T-cell (primary cell): ENCODE results near the gene TCF12. TPM values are rescaled to one million over a fixed set of nuclear protein-coding genes. Genes with fewer than 3 reads are reported as not detected.
"Not testable (repeated sequence)": the region's sequence is repeated elsewhere in the genome, so short reads cannot be mapped to it uniquely, and the experiment has no call there.

ENCODE experiments used
- ATAC-seq, 4 experiments: fragments of 200-7000 bp in 3 of 4; fragments of 150-1000 bp in 1 of 4; cut with Tn5 transposase; replicated peaks in 1 of 4; 1 replicate in 3 of 4; 2 replicates in 1 of 4; pipeline ENCODE4 v1.10.0; 2021; ENCODE audit warnings: moderate library complexity in 3 of 4, mild to moderate bottlenecking in 2 of 4, moderate number of reproducible peaks in 1 of 4
- CTCF ChIA-PET, 2 donors: fragments of 300-600 bp; sonication (Branson Sonifier 250); formaldehyde crosslinking; loops; one replicate each; lab custom pipeline; 2022; ENCODE audit warnings: antibody characterized with exemption in 2 of 2; lab: Charles Lee
- POLR2A ChIA-PET, 2 donors: fragments of 300-600 bp; sonication (Branson Sonifier 250); formaldehyde crosslinking; loops; one replicate each; lab custom pipeline; 2022; ENCODE audit warnings: antibody characterized with exemption in 2 of 2; lab: Charles Lee
- DNase-seq, 35 experiments: peaks; one replicate each; pipeline versions ENCODE4 v3.0.0 to v3.0.0-alpha.2; 2013 to 2023
- H3K27ac ChIP-seq: one replicate; pipeline ENCODE4 v1.5.1; 2013; ENCODE audit warnings: low read length
- H3K27me3 ChIP-seq, 2 experiments: replicated peaks in 1 of 2; 1 replicate in 1 of 2; 2 replicates in 1 of 2; pipeline versions ENCODE4 v1.6.1 to v1.7.0; 2013; ENCODE audit warnings: low read length in 1 of 2, mixed read lengths in 1 of 2; ENCODE audit not compliant: control insufficient read depth in 2 of 2, insufficient read depth in 2 of 2; ENCODE audit errors: extremely low read depth in 1 of 2
- H3K36me3 ChIP-seq, 2 donors: 1 replicate in 1 of 2; 2 replicates in 1 of 2; pipeline versions ENCODE4 v1.6.1 to v1.7.0; 2013; ENCODE audit warnings: low read length in 1 of 2; ENCODE audit not compliant: control insufficient read depth in 2 of 2, insufficient read depth in 1 of 2; ENCODE audit errors: extremely low read depth in 1 of 2
- H3K4me1 ChIP-seq, 2 experiments: 1 replicate in 1 of 2; 2 replicates in 1 of 2; pipeline versions ENCODE4 v1.6.1 to v1.7.0; 2013; ENCODE audit warnings: low read length in 2 of 2, mixed read lengths in 1 of 2; ENCODE audit not compliant: insufficient read depth in 2 of 2, control insufficient read depth in 1 of 2; ENCODE audit errors: extremely low read depth in 1 of 2
- H3K4me3 ChIP-seq, 2 donors: 1 replicate in 1 of 2; 2 replicates in 1 of 2; pipeline versions ENCODE4 v1.5.1 to v1.7.0; 2013; ENCODE audit warnings: mild to moderate bottlenecking in 2 of 2, low read length in 1 of 2, moderate library complexity in 1 of 2; ENCODE audit not compliant: control insufficient read depth in 1 of 2; ENCODE audit errors: extremely low read depth in 1 of 2
- H3K9me3 ChIP-seq: 2 replicates; pipeline ENCODE4 v1.7.0; 2013
- H3K27ac Mint-ChIP-seq, 2 donors: one replicate each; pipeline ENCODE4 v1.8.0; 2020 to 2021; ENCODE audit warnings: mild to moderate bottlenecking in 2 of 2, mixed read lengths in 2 of 2
- H3K27me3 Mint-ChIP-seq, 2 donors: one replicate each; pipeline ENCODE4 v1.8.0; 2021 to 2022; ENCODE audit warnings: mixed read lengths in 2 of 2
- H3K36me3 Mint-ChIP-seq: one replicate; pipeline ENCODE4 v1.8.0; 2021; ENCODE audit warnings: mixed read lengths
- H3K4me1 Mint-ChIP-seq, 3 donors: one replicate each; pipeline ENCODE4 v1.8.0; 2020 to 2022; ENCODE audit warnings: mixed read lengths in 3 of 3, mild to moderate bottlenecking in 1 of 3
- H3K4me3 Mint-ChIP-seq, 3 donors: one replicate each; pipeline ENCODE4 v1.8.0; 2020 to 2022; ENCODE audit warnings: mild to moderate bottlenecking in 3 of 3, mixed read lengths in 3 of 3, moderate library complexity in 3 of 3
- H3K9me3 Mint-ChIP-seq, 3 donors: one replicate each; pipeline ENCODE4 v1.8.0; 2020 to 2022; ENCODE audit warnings: mixed read lengths in 3 of 3
- WGBS: methylation state at CpG from one replicate; pipeline ENCODE4 v1.1.5; 2013; ENCODE audit warnings: missing lambda C conversion rate; ENCODE audit not compliant: insufficient coverage; 5-methylcytosine and 5-hydroxymethylcytosine counted together
- total RNA-seq, 35 experiments: library from RNA in 6 of 35; stranded (reverse) in 6 of 35; fragments of 120-200 nt in 1 of 35; gene quantifications; one replicate each; pipeline versions ENCODE4 v1.2.1 to v1.2.4 and lab custom pipeline; 2013 to 2026

TCF12 gene
- total RNA-seq, 5 donors from 2014 or later (not counting 1 experiment from before 2014, with no cell fraction given): 68.0 to 94.3 (median 83.0) TPM

GRCh38 chr15:57095896-57096295 is 177.5 kb downstream of the TCF12 start:
- H3K4me3 ChIP-seq: no peak overlapping the region
- peaks cover 0 to 12% of the 10 kb centered on the region in 2 experiments for H3K4me1 ChIP-seq
- Mint-ChIP-seq H3K27me3 (no peaks in the 10 kb centered on the region), H3K4me1 (peaks cover 17 to 20% (median 18%) of the 10 kb centered on the region in 3 donors), H3K4me3 (no peak overlapping the region), H3K27ac (no peak overlapping the region), H3K9me3 (no peaks in the 10 kb centered on the region), H3K36me3 (peaks cover 42% of the 10 kb centered on the region)
- ChIA-PET POLR2A (no interaction called here), CTCF (no interaction called here)
- H3K27me3 ChIP-seq: no peaks in the 10 kb centered on the region
- no CpG with 5 or more reads among the region's 4 CpGs for WGBS
- no peak for DNase-seq
- H3K36me3 ChIP-seq: peaks cover 0 to 12% of the 10 kb centered on the region in 2 donors
- no peak for ATAC-seq
- no peaks in the 10 kb centered on the region for H3K9me3 ChIP-seq
- H3K27ac ChIP-seq: no peak overlapping the region

- peaks cover 0 to 12% of the 10 kb centered on the region in 2 donors for H3K36me3 ChIP-seq
- no peaks in the 10 kb centered on the region for H3K9me3 ChIP-seq
- H3K27me3 ChIP-seq: no peaks in the 10 kb centered on the region
- Mint-ChIP-seq H3K4me1 (peaks cover 8 to 13% (median 11%) of the 10 kb centered on the region in 3 donors), H3K4me3 (no peak overlapping the region), H3K27ac (no peak overlapping the region), H3K36me3 (peaks cover 35% of the 10 kb centered on the region), H3K9me3 (no peaks in the 10 kb centered on the region), H3K27me3 (no peaks in the 10 kb centered on the region)
- H3K4me1 ChIP-seq: peaks cover 0 to 6% of the 10 kb centered on the region in 2 experiments
- ChIA-PET CTCF (no interaction called here), POLR2A (no interaction called here)
- no peak overlapping the region for H3K27ac ChIP-seq
- DNase-seq (no peak), ATAC-seq (no peak)
- WGBS: no CpG with 5 or more reads among the region's 1 CpG
- H3K4me3 ChIP-seq: no peak overlapping the region
Observed at GRCh38 chr15:57097246-57097645, 178.8 kb downstream of the TCF12 start.

GRCh38 chr15:57097919-57098543 is 179.6 kb downstream of the TCF12 start:
- not testable (repeated sequence) for H3K4me3 Mint-ChIP-seq, ATAC-seq, H3K4me1 ChIP-seq, DNase-seq, H3K9me3 ChIP-seq, H3K27ac ChIP-seq, H3K9me3 Mint-ChIP-seq, H3K4me3 ChIP-seq, H3K27me3 Mint-ChIP-seq, H3K27me3 ChIP-seq, H3K36me3 ChIP-seq, H3K27ac Mint-ChIP-seq
- CTCF ChIA-PET: interaction anchor here in 1 of 2 donors (0.6 to 0.7 kb wide), 2 partner anchors 18 to 185 kb away, joined by 3 to 6 read pairs; no protein-coding TSS in a partner anchor
- POLR2A ChIA-PET: interaction anchor here in 1 of 2 donors (0.6 kb wide), 2 partner anchors 77 to 384 kb away, joined by 4 read pairs; no protein-coding TSS in a partner anchor
- WGBS: 43% methylated on average over 1 of the region's 4 CpGs
- Mint-ChIP-seq H3K4me1 (peaks cover 7 to 13% (median 8%) of the 10 kb centered on the region in 3 donors), H3K36me3 (peaks cover 28% of the 10 kb centered on the region)

GRCh38 chr15:57098896-57099295 is 180.5 kb downstream of the TCF12 start:
- POLR2A ChIA-PET: no interaction called here
- CTCF ChIA-PET: no interaction called here

GRCh38 chr15:57100136-57100539 is 181.7 kb downstream of the TCF12 start:
- POLR2A ChIA-PET: no interaction called here
- Mint-ChIP-seq H3K27me3 (no peaks in the 10 kb centered on the region), H3K36me3 (peaks cover 23% of the 10 kb centered on the region), H3K9me3 (no peaks in the 10 kb centered on the region), H3K4me1 (peaks cover 7 to 13% (median 7%) of the 10 kb centered on the region in 3 donors), H3K27ac (no peak overlapping the region), H3K4me3 (no peak overlapping the region)
- H3K4me1 ChIP-seq: no peaks in the 10 kb centered on the region
- WGBS: 100% methylated on average over 2 of the region's 4 CpGs
- H3K4me3 ChIP-seq: no peak overlapping the region
- no peak for DNase-seq
- ATAC-seq: no peak
- CTCF ChIA-PET: interaction anchor here in 1 of 2 donors (0.6 kb wide), 1 partner anchor 39 kb away, joined by 3 read pairs; no protein-coding TSS in a partner anchor
- H3K27me3 ChIP-seq: no peaks in the 10 kb centered on the region
- peaks cover 0 to 3% of the 10 kb centered on the region in 2 donors for H3K36me3 ChIP-seq
- no peak overlapping the region for H3K27ac ChIP-seq
- H3K9me3 ChIP-seq: no peaks in the 10 kb centered on the region

More at GRCh38 chr15:57098896-57099295, 180.5 kb downstream of the TCF12 start:
- Histone ChIP-seq H3K27me3 (no peaks in the 10 kb centered on the region), H3K4me3 (no peak overlapping the region), H3K9me3 (no peaks in the 10 kb centered on the region), H3K36me3 (peaks cover 0 to 5% of the 10 kb centered on the region in 2 donors), H3K27ac (no peak overlapping the region), H3K4me1 (peaks cover 0 to 3% of the 10 kb centered on the region in 2 experiments)
- Mint-ChIP-seq H3K9me3 (no peaks in the 10 kb centered on the region), H3K4me1 (peaks cover 7 to 13% (median 7%) of the 10 kb centered on the region in 3 donors), H3K36me3 (peaks cover 31% of the 10 kb centered on the region), H3K27me3 (no peaks in the 10 kb centered on the region), H3K27ac (no peak overlapping the region), H3K4me3 (no peak overlapping the region)
- WGBS: no CpG with 5 or more reads among the region's 2 CpGs
- DNase-seq: no peak
- ATAC-seq: no peak

GRCh38 chr15:57102858-57103257 is 184.4 kb downstream of the TCF12 start:
- H3K27ac Mint-ChIP-seq: no peak overlapping the region
- H3K27me3 Mint-ChIP-seq: no peaks in the 10 kb centered on the region
- H3K4me3 Mint-ChIP-seq: no peak overlapping the region
- H3K4me1 Mint-ChIP-seq: peaks cover 4 to 11% (median 7%) of the 10 kb centered on the region in 3 donors
- Histone ChIP-seq H3K9me3 (no peaks in the 10 kb centered on the region), H3K27ac (no peak overlapping the region), H3K4me1 (no peaks in the 10 kb centered on the region), H3K4me3 (no peak overlapping the region), H3K27me3 (no peaks in the 10 kb centered on the region), H3K36me3 (no peaks in the 10 kb centered on the region)
- WGBS: 96% methylated on average over 3 of the region's 5 CpGs
- DNase-seq: no peak
- no peak for ATAC-seq
- peaks cover 30% of the 10 kb centered on the region for H3K36me3 Mint-ChIP-seq
- no peaks in the 10 kb centered on the region for H3K9me3 Mint-ChIP-seq
- ChIA-PET CTCF (interaction anchor here in 1 of 2 donors (0.7 kb wide), 1 partner anchor 252 kb away, joined by 5 read pairs; no protein-coding TSS in a partner anchor), POLR2A (interaction anchor here in 1 of 2 donors (0.6 kb wide), 1 partner anchor 537 kb away, joined by 3 read pairs; no protein-coding TSS in a partner anchor)
